GM12864 (cell line): ENCODE measurements around the gene SERHL2.
"Not testable (repeated sequence)": the region's sequence is repeated elsewhere in the genome, so short reads cannot be mapped to it uniquely, and the experiment has no call there.

Source experiments
- DNase-seq: peaks from one replicate; pipeline ENCODE4 v3.0.0-alpha.2; 2011; ENCODE audit warnings: low read depth
- H3K4me3 ChIP-seq: 2 replicates; pipeline ENCODE4 v1.5.1; 2011; ENCODE audit warnings: mild to moderate bottlenecking, low read depth, low read length, control low read depth
- TF ChIP-seq, protein P1 (sequence below): IDR thresholded peaks from 2 replicates; pipeline ENCODE4 v1.5.1; 2011; ENCODE audit warnings: low read depth, mild to moderate bottlenecking, moderate library complexity, low read length, control low read depth, inconsistent platforms; ENCODE audit errors: missing control alignments

The SERHL2 gene

GRCh38 chr22:42536166-42536565 lies 17.6 kb upstream of the SERHL2 start:
- no peak overlapping the region for H3K4me3 ChIP-seq
- no peak for DNase-seq
- TF ChIP-seq, protein P1, sequence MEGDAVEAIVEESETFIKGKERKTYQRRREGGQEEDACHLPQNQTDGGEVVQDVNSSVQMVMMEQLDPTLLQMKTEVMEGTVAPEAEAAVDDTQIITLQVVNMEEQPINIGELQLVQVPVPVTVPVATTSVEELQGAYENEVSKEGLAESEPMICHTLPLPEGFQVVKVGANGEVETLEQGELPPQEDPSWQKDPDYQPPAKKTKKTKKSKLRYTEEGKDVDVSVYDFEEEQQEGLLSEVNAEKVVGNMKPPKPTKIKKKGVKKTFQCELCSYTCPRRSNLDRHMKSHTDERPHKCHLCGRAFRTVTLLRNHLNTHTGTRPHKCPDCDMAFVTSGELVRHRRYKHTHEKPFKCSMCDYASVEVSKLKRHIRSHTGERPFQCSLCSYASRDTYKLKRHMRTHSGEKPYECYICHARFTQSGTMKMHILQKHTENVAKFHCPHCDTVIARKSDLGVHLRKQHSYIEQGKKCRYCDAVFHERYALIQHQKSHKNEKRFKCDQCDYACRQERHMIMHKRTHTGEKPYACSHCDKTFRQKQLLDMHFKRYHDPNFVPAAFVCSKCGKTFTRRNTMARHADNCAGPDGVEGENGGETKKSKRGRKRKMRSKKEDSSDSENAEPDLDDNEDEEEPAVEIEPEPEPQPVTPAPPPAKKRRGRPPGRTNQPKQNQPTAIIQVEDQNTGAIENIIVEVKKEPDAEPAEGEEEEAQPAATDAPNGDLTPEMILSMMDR, result no peak

DNA sequence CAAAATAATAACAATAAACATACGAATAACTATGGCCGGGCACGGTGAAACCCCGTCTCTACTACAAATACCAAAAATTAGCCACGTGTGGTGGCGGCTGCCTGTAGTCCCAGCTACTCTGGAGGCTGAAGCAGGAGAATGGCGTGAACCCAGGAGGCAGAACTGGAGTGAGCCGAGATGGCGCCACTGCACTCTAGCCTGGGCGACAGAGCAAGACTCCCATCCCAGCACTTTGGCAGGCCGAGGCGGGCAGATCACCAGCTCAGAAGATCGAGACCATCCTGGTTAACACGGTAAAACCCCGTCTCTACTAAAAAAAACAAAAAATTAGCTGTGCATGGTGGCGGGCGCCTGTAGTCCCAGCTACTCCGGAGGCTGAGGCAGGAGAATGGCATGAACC lies 17.1 kb upstream of the SERHL2 start:
- H3K4me3 ChIP-seq, DNase-seq: not testable (repeated sequence)

DNA sequence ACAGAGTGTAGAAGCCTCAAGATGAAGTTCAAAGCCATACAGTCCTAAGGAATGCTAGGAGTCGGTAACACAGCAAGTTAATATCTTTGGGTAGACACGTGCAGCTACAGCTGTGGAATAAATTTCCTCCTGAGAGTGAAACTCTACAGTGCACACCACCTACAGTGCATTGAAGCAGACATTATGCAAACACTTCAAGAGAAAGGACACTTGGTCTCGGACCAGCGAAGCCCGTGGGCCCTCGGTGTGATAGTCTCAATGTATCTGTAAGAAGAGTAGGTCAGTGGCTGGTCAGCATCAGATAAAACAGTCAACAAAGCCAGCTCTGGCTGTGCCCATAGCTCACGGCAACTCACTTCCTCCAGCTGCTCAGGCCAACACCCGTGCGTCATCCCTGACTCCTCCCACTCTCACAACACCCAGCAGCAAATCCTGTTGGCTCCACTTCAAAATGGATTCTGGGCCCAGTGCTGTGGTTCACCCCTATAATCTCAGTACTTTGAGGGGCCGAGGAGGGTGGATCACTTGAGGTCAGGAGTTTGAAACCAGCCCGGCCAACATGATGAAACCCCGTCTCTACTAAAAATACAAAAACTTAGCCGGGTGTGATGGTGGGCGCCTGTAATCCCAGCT lies 16.4 kb upstream of the SERHL2 start:
- not testable (repeated sequence) for DNase-seq, H3K4me3 ChIP-seq

DNA sequence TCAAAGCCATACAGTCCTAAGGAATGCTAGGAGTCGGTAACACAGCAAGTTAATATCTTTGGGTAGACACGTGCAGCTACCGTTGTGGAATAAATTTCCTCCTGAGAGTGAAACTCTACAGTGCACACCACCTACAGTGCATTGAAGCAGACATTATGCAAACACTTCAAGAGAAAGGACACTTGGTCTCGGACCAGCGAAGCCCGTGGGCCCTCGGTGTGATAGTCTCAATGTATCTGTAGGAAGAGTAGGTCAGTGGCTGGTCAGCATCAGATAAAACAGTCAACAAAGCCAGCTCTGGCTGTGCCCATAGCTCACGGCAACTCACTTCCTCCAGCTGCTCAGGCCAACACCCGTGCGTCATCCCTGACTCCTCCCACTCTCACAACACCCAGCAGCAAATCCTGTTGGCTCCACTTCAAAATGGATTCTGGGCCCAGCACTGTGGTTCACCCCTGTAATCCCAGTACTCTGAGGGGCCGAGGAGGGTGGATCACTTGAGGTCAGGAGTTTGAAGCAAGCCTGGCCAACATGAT lies 14.5 kb upstream of the SERHL2 start:
- H3K4me3 ChIP-seq, DNase-seq: not testable (repeated sequence)

DNA sequence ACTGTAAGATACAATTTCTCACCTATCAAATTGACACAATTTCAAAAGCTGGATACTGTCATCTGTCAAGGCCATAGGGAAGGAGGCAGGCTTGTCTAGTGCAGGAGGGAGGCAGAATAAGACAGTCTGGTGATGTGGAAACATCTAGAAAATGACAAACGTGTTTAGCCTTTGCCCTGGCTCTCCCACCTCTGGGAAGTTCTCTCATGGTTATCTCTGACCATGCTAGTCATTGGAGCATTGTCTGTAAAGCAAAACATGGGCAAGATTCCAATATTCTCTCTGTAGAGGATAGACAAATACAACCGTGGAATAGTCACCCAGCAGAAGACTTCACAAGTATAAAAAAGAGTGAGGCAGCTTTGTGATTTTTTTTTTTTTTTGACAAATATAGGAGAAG lies 9.1 kb upstream of the SERHL2 start:
- TF ChIP-seq, protein P1, result no peak
- no peak overlapping the region for H3K4me3 ChIP-seq
- DNase-seq, result no peak

GRCh38 chr22:42547562-42547961 lies 6.2 kb upstream of the SERHL2 start:
- DNase-seq, result no peak
- no peak overlapping the region for H3K4me3 ChIP-seq
- TF ChIP-seq, protein P1, result no peak

DNA sequence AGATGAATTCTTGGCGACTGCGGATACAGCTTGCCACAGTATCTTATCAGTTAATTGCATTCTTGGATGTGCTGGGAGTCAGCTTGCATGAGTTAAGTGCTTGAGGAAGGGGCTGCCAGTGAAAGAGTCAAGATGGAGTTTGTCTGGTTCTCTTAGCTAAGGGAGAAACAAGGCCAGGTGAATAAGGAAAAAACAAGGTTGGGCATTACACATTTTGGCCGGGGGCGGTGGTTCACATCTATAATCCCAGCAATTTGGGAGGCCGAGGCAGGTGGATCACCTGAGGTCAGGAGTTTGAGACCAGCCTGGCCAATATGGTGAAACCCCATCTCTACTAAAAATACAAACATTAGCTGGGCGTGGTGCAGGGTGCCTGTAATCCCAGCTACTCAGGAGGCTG lies 5.6 kb upstream of the SERHL2 start:
- not testable (repeated sequence) for DNase-seq, H3K4me3 ChIP-seq

- DNase-seq, result no peak
- TF ChIP-seq, protein P1, result no peak
- no peak overlapping the region for H3K4me3 ChIP-seq
Observed at GRCh38 chr22:42548597-42549330, 5.0 kb upstream of the SERHL2 start.

DNA sequence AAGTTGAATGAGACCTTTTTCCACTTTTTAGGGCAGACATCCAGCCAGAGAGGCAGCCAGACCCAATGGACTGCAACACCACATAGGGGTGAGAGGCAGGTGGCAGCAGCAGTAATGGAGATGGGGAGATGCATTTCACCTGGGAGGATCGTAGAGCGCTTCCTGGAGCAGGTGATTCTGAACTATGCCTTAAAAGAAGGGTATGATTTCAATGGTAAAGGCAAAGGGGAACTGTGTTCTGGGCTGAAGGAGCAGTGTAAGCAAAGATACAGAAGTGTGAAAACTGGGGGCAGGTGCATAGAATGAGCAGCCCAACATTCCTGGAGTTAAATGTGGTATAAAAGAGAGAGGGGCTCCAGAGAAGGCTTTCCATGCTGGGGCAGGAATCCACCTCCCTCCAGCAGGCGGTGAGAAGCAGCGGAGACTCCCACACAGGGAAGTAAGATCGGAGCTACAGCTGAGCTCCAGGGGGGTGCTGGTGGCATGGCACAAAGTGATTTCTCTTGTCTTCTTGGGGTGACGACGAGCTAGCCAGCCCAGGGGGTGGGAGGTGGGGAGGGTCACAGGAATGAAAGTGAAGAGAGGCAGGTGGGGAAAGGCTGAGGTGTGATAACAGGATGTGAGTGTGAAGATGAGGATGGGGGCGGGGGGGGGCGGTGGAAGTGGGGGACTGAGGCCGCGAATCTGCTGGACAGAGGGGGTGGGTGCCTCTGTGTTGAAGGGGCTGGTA lies 4.3 kb upstream of the SERHL2 start:
- no peak for DNase-seq
- TF ChIP-seq, protein P1, result no peak
- H3K4me3 ChIP-seq, result no peak overlapping the region

- H3K4me3 ChIP-seq, DNase-seq: not testable (repeated sequence)
Observed at GRCh38 chr22:42552294-42552647, 1.5 kb upstream of the SERHL2 start.
